SH-SY5Y (cell line): ENCODE results near the gene SPINK5.

Source experiments
- GATA2 ChIP-seq: IDR thresholded peaks from 2 replicates; pipeline ENCODE4 v1.6.1; 2011; ENCODE audit warnings: mild to moderate bottlenecking, low read depth, low read length
- GATA3 ChIP-seq: IDR thresholded peaks from 2 replicates; pipeline ENCODE4 v1.6.1; 2011; ENCODE audit warnings: low read depth, mild to moderate bottlenecking, low read length, moderate library complexity

DNA sequence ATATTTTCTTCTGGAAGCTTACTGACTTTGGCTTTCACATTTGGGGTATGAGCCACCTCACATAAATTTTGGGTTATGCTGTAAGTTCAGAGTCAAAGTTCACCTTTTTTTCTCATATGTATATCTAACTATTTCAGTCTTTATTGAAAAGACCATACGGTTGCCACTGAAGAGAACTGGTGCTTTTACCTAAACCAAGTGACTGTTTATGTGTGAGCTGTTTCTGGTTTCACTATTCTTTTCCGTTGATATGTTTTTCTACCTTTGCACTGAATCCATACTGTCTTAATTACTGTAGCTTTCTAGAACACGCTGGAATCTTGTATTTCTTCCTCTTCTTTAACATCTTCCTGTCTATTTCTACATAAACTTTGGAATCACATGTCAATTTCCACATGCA, 36.3 kb upstream of the SPINK5 start:
- TF ChIP-seq GATA2 (no peak), GATA3 (no peak)
